ENCODE results near the gene ROBO1.
"Not testable (repeated sequence)": the region's sequence is repeated elsewhere in the genome, so short reads cannot be mapped to it uniquely, and the experiment has no call there.

GRCh38 chr3:78884567-78884966, 883.2 kb downstream of the ROBO1 start:
- TF ChIP-seq CTCF (IDR thresholded peaks at IDR 0.05); ZFX (IDR thresholded peaks at IDR 0.05; ENCODE audit: borderline replicate concordance): not testable (repeated sequence)
